B cell (primary cell): Measurements from ENCODE around the gene PANK1. TPM values are rescaled to one million over a fixed set of nuclear protein-coding genes. Genes with fewer than 3 reads are reported as not detected.

Experiments
- ATAC-seq: fragments of 200-7000 bp; cut with Tn5 transposase; one replicate; pipeline ENCODE4 v1.10.0; 2021; ENCODE audit warnings: low read depth, mild to moderate bottlenecking, moderate number of reproducible peaks, moderate library complexity
- CTCF ChIA-PET: fragments of 350-600 bp; sonication (Branson Sonifier 250); formaldehyde crosslinking; loops from one replicate; lab custom pipeline; 2021; ENCODE audit warnings: antibody characterized with exemption, inconsistent platforms; lab: Charles Lee
- POLR2A ChIA-PET: fragments of 350-600 bp; sonication (Branson Sonifier 250); formaldehyde crosslinking; loops from one replicate; lab custom pipeline; 2021; ENCODE audit warnings: antibody characterized with exemption; lab: Charles Lee
- DNase-seq: peaks from one replicate; pipeline ENCODE4 v3.0.0; 2013
- H2AFZ ChIP-seq: 2 replicates; pipeline ENCODE4 v1.6.1; 2012; ENCODE audit warnings: mild to moderate bottlenecking, low read depth, low read length; ENCODE audit not compliant: insufficient read depth, poor library complexity, severe bottlenecking
- H3K27ac ChIP-seq, 2 donors: 1 replicate in 1 of 2; 2 replicates in 1 of 2; pipeline ENCODE4 v1.5.1; 2012 to 2013; ENCODE audit warnings: low read length in 2 of 2, mild to moderate bottlenecking in 2 of 2, moderate library complexity in 1 of 2
- H3K27me3 ChIP-seq, 4 experiments: fragments of 200-600 bp in 1 of 4; sonication (generic) in 1 of 4; replicated peaks in 1 of 4; 1 replicate in 2 of 4; 2 replicates in 2 of 4; pipeline versions ENCODE4 v1.6.1 to v1.7.0; 2013 to 2016; ENCODE audit warnings: low read length in 3 of 4, mild to moderate bottlenecking in 2 of 4, mixed read lengths in 1 of 4, moderate library complexity in 1 of 4; ENCODE audit not compliant: insufficient read depth in 4 of 4, control insufficient read depth in 3 of 4; ENCODE audit errors: control extremely low read depth in 1 of 4
- H3K36me3 ChIP-seq, 2 experiments: replicated peaks in 1 of 2; 1 replicate in 1 of 2; 2 replicates in 1 of 2; pipeline versions ENCODE4 v1.6.1 to v1.7.1; 2013; ENCODE audit warnings: low read length in 1 of 2; ENCODE audit not compliant: insufficient read depth in 2 of 2, control insufficient read depth in 1 of 2; ENCODE audit errors: control extremely low read depth in 1 of 2, extremely low read depth in 1 of 2
- H3K4me1 ChIP-seq, 2 donors: fragments of 200-600 bp in 1 of 2; sonication (generic) in 1 of 2; 1 replicate in 1 of 2; 2 replicates in 1 of 2; pipeline versions ENCODE4 v1.5.1 to v1.6.1; 2013 to 2017; ENCODE audit warnings: low read length in 2 of 2; ENCODE audit not compliant: control insufficient read depth in 2 of 2, insufficient read depth in 2 of 2
- H3K4me2 ChIP-seq: replicated peaks from 2 replicates; pipeline ENCODE3; 2012; ENCODE audit warnings: mild to moderate bottlenecking, low read depth, low read length; ENCODE audit not compliant: poor library complexity, severe bottlenecking
- H3K4me3 ChIP-seq, 5 experiments: fragments of 200-600 bp in 1 of 5; sonication (generic) in 1 of 5; 1 replicate in 3 of 5; 2 replicates in 2 of 5; pipeline versions ENCODE4 v1.5.1 to v1.7.0; 2011 to 2016; ENCODE audit warnings: low read length in 4 of 5, mild to moderate bottlenecking in 4 of 5, low read depth in 2 of 5, control low read depth in 1 of 5, moderate library complexity in 1 of 5; ENCODE audit not compliant: insufficient read depth in 1 of 5; ENCODE audit errors: control extremely low read depth in 1 of 5, extremely low read depth in 1 of 5
- H3K79me2 ChIP-seq: fragments of 200-600 bp; sonication (generic); one replicate; pipeline ENCODE4 v1.6.0; 2016; ENCODE audit warnings: low read length; ENCODE audit not compliant: control insufficient read depth, insufficient read depth
- H3K9ac ChIP-seq: fragments of 200-600 bp; sonication (generic); 2 replicates; pipeline ENCODE4 v1.6.1; 2017; ENCODE audit warnings: mild to moderate bottlenecking, low read length, moderate library complexity
- H3K9me3 ChIP-seq, 3 donors: one replicate each; pipeline versions ENCODE4 v1.6.1 to v1.7.1; 2013; ENCODE audit warnings: low read length in 2 of 3; ENCODE audit not compliant: control insufficient read depth in 2 of 3, insufficient read depth in 1 of 3; ENCODE audit errors: control extremely low read depth in 1 of 3
- H4K20me1 ChIP-seq: 2 replicates; pipeline ENCODE4 v1.6.0; 2012; ENCODE audit warnings: mild to moderate bottlenecking, low read length; ENCODE audit not compliant: insufficient read depth, control insufficient read depth, poor library complexity, severe bottlenecking
- H3K27ac Mint-ChIP-seq: one replicate; pipeline ENCODE4 v1.8.0; 2021; ENCODE audit warnings: mixed read lengths
- H3K27me3 Mint-ChIP-seq: one replicate; pipeline ENCODE4 v1.8.0; 2021; ENCODE audit warnings: mixed read lengths
- H3K4me1 Mint-ChIP-seq: one replicate; pipeline ENCODE4 v1.8.0; 2021; ENCODE audit warnings: mixed read lengths
- H3K4me3 Mint-ChIP-seq: one replicate; pipeline ENCODE4 v1.8.0; 2021; ENCODE audit warnings: mixed read lengths
- H3K9me3 Mint-ChIP-seq: one replicate; pipeline ENCODE4 v1.8.0; 2022; ENCODE audit warnings: mixed read lengths; ENCODE audit not compliant: insufficient read depth
- EZH2 ChIP-seq: IDR thresholded peaks from 2 replicates; pipeline ENCODE4 v1.6.1; 2012; ENCODE audit warnings: borderline replicate concordance, low read depth, mild to moderate bottlenecking, moderate library complexity, low read length; ENCODE audit not compliant: insufficient read depth, poor library complexity, severe bottlenecking
- WGBS: methylation state at CpG from one replicate; pipeline ENCODE4 v1.1.5; 2013; ENCODE audit warnings: missing lambda C conversion rate; ENCODE audit not compliant: insufficient coverage; 5-methylcytosine and 5-hydroxymethylcytosine counted together
- intact Hi-C: fragments of 100-400 bp; cut with micrococcal nuclease; formaldehyde crosslinking; loops from one replicate; pipeline ENCODE4 v1.10.0; 2022
- polyA plus RNA-seq: library from polyadenylated mRNA; depleted of rRNA; stranded (reverse); fragments of >200 nt; gene quantifications from 2 replicates; pipeline ENCODE4 v1.2.3, GENCODE V29; 2012
- total RNA-seq, 2 donors: library from RNA; stranded (reverse); fragments of 120-200 nt in 1 of 2; gene quantifications; 1 replicate in 1 of 2; 2 replicates in 1 of 2; pipeline versions ENCODE4 v1.2.3 to v1.2.4, GENCODE V29; 2013 to 2022
- TF ChIP-seq, protein P1 (sequence below): fragments of 200-600 bp; IDR thresholded peaks from one replicate; pipeline ENCODE4 v1.8.0; 2022; ENCODE audit warnings: antibody characterized with exemption, mild to moderate bottlenecking

The PANK1 gene
- total and polyA plus RNA-seq, 2 donors (not counting 1 experiment from before 2014, with no cell fraction given): 0.31 to 2.9 TPM

GRCh38 chr10:89637113-89637512 lies 7.9 kb downstream of the PANK1 start:
- Mint-ChIP-seq H3K9me3 (no peaks in the 10 kb centered on the region), H3K27me3 (no peaks in the 10 kb centered on the region), H3K27ac (no peak overlapping the region), H3K4me3 (no peak overlapping the region), H3K4me1 (no peaks in the 10 kb centered on the region)
- no peak overlapping the region for H2AFZ ChIP-seq
- no peaks in the 10 kb centered on the region for H4K20me1 ChIP-seq
- no peaks in the 10 kb centered on the region for H3K27me3 ChIP-seq
- intact Hi-C loops: no loop called here
- H3K4me3 ChIP-seq: no peak overlapping the region
- ATAC-seq (no peak), DNase-seq (no peak)
- 98% methylated on average over 4 of the region's 7 CpGs for WGBS
- no peaks in the 10 kb centered on the region for H3K4me1 ChIP-seq
- H3K9me3 ChIP-seq: no peaks in the 10 kb centered on the region
- no peaks in the 10 kb centered on the region for H3K79me2 ChIP-seq
- CTCF ChIA-PET: no interaction called here
- no peak overlapping the region for H3K9ac ChIP-seq
- no peaks in the 10 kb centered on the region for H3K36me3 ChIP-seq
- H3K4me2 ChIP-seq: no peak overlapping the region
- H3K27ac ChIP-seq: no peak overlapping the region
- POLR2A ChIA-PET: no interaction called here
- TF ChIP-seq, protein P1, sequence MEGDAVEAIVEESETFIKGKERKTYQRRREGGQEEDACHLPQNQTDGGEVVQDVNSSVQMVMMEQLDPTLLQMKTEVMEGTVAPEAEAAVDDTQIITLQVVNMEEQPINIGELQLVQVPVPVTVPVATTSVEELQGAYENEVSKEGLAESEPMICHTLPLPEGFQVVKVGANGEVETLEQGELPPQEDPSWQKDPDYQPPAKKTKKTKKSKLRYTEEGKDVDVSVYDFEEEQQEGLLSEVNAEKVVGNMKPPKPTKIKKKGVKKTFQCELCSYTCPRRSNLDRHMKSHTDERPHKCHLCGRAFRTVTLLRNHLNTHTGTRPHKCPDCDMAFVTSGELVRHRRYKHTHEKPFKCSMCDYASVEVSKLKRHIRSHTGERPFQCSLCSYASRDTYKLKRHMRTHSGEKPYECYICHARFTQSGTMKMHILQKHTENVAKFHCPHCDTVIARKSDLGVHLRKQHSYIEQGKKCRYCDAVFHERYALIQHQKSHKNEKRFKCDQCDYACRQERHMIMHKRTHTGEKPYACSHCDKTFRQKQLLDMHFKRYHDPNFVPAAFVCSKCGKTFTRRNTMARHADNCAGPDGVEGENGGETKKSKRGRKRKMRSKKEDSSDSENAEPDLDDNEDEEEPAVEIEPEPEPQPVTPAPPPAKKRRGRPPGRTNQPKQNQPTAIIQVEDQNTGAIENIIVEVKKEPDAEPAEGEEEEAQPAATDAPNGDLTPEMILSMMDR: no peak
- no peak for TF ChIP-seq EZH2

DNA sequence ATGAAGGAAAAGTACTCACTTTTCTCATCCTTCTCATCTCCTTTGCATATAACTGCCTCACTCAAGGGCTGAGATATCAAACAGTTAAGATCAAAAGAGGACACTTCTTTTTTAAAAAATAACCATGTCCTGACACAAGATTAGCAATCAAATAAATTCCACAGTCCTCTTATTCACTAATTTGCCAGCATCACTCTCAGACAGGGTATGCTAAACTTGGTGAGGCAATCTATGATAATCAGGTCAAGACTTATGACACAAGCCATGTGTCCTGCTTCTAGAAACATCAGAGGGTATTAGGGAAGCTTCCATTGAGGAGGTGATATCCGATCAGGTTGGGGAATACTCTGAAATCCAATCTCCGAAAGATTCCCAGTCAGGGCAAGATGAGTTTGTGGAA lies 10.4 kb downstream of the PANK1 start:
- intact Hi-C loops: no loop called here
- Mint-ChIP-seq H3K9me3 (no peaks in the 10 kb centered on the region), H3K4me1 (no peaks in the 10 kb centered on the region), H3K27ac (no peak overlapping the region), H3K4me3 (no peak overlapping the region), H3K27me3 (no peaks in the 10 kb centered on the region)
- H3K27me3 ChIP-seq: no peaks in the 10 kb centered on the region
- TF ChIP-seq, protein P1: no peak
- TF ChIP-seq EZH2: no peak
- ChIA-PET CTCF (no interaction called here), POLR2A (no interaction called here)
- ATAC-seq (no peak), DNase-seq (no peak)
- no peaks in the 10 kb centered on the region for H3K4me1 ChIP-seq
- H3K27ac ChIP-seq: no peak overlapping the region
- no peak overlapping the region for H3K9ac ChIP-seq
- H3K9me3 ChIP-seq: no peaks in the 10 kb centered on the region
- H3K79me2 ChIP-seq: no peaks in the 10 kb centered on the region
- no CpG with 5 or more reads among the region's 2 CpGs for WGBS
- H3K4me3 ChIP-seq: no peak overlapping the region
- H3K4me2 ChIP-seq: no peak overlapping the region
- no peaks in the 10 kb centered on the region for H3K36me3 ChIP-seq
- H4K20me1 ChIP-seq: no peaks in the 10 kb centered on the region
- no peak overlapping the region for H2AFZ ChIP-seq
